ENCODE results near the gene TRIM5.
"Not testable (repeated sequence)": the region's sequence is repeated elsewhere in the genome, so short reads cannot be mapped to it uniquely, and the experiment has no call there.

Gene TRIM5

GRCh38 chr11:5684646-5685362 lies at the start of gene TRIM5:
TRIM5 (minus strand) TSS chr11:5685074; CDS start chr11:5680177, 4,897 bp downstream.
- peak within 1 kb of the TSS; percentile 91 for H3K4me3 Mint-ChIP-seq
- peaks cover 4% of the 10 kb centered on the region for H3K27me3 Mint-ChIP-seq (ENCODE audit: low read depth, poor library complexity)
- H3K4me1 Mint-ChIP-seq, result peaks cover 24% of the 10 kb centered on the region
- H3K9me3 Mint-ChIP-seq, result peaks cover 24% of the 10 kb centered on the region
- peak; percentile 29 for TF ChIP-seq CTCF (IDR thresholded peaks at IDR 0.05)
- H3K36me3 Mint-ChIP-seq (ENCODE audit: low read depth), result peaks cover 35% of the 10 kb centered on the region
- H3K27ac Mint-ChIP-seq, result peak within 1 kb of the TSS; percentile 100
- peak; percentile 73 for DNase-seq

- no peaks in the 10 kb centered on the region for H3K4me1 Mint-ChIP-seq
- no peak overlapping the region for H3K27ac Mint-ChIP-seq
- H3K4me3 Mint-ChIP-seq, result no peak overlapping the region
- no peaks in the 10 kb centered on the region for H3K36me3 Mint-ChIP-seq (ENCODE audit: low read depth)
- no peaks in the 10 kb centered on the region for H3K9me3 Mint-ChIP-seq
- DNase-seq, result no peak
- peaks cover 20% of the 10 kb centered on the region for H3K27me3 Mint-ChIP-seq (ENCODE audit: low read depth, poor library complexity)
- no peak for TF ChIP-seq CTCF (IDR thresholded peaks at IDR 0.05)
Observed at GRCh38 chr11:5727691-5728090, 42.8 kb upstream of the TRIM5 start.

- peaks cover 20% of the 10 kb centered on the region for H3K27me3 Mint-ChIP-seq (ENCODE audit: low read depth, poor library complexity)
- H3K27ac Mint-ChIP-seq, result no peak overlapping the region
- H3K4me3 Mint-ChIP-seq, result no peak overlapping the region
Observed at GRCh38 chr11:5726351-5726750, 41.5 kb upstream of the TRIM5 start.

GRCh38 chr11:5722622-5723021 lies 37.7 kb upstream of the TRIM5 start:
- Mint-ChIP-seq H3K27ac (no peak overlapping the region), H3K4me3 (no peak overlapping the region), H3K4me1 (no peaks in the 10 kb centered on the region), H3K9me3 (peaks cover 6% of the 10 kb centered on the region), H3K27me3 (ENCODE audit: low read depth, poor library complexity) (peaks cover 20% of the 10 kb centered on the region), H3K36me3 (ENCODE audit: low read depth) (no peaks in the 10 kb centered on the region)
- no peak for DNase-seq
- no peak for TF ChIP-seq CTCF (IDR thresholded peaks at IDR 0.05)

More at GRCh38 chr11:5726351-5726750, 41.5 kb upstream of the TRIM5 start:
- no peak for TF ChIP-seq CTCF (IDR thresholded peaks at IDR 0.05)
- no peaks in the 10 kb centered on the region for H3K9me3 Mint-ChIP-seq
- DNase-seq, result no peak
- no peaks in the 10 kb centered on the region for H3K4me1 Mint-ChIP-seq
- H3K36me3 Mint-ChIP-seq (ENCODE audit: low read depth), result no peaks in the 10 kb centered on the region

GRCh38 chr11:5719703-5720495 lies 35.0 kb upstream of the TRIM5 start:
- no peak for DNase-seq
- Mint-ChIP-seq H3K4me3 (no peak overlapping the region), H3K27ac (no peak overlapping the region), H3K27me3 (ENCODE audit: low read depth, poor library complexity) (peaks cover 14% of the 10 kb centered on the region), H3K36me3 (ENCODE audit: low read depth) (no peaks in the 10 kb centered on the region), H3K9me3 (peaks cover 13% of the 10 kb centered on the region), H3K4me1 (no peaks in the 10 kb centered on the region)
- TF ChIP-seq CTCF (IDR thresholded peaks at IDR 0.05), result no peak

GRCh38 chr11:5716518-5716917 lies 31.6 kb upstream of the TRIM5 start:
- not testable (repeated sequence) for H3K27ac Mint-ChIP-seq; DNase-seq; H3K4me1 Mint-ChIP-seq; H3K36me3 Mint-ChIP-seq (ENCODE audit: low read depth); H3K4me3 Mint-ChIP-seq
- H3K9me3 Mint-ChIP-seq, result peaks cover 13% of the 10 kb centered on the region
- peaks cover 11% of the 10 kb centered on the region for H3K27me3 Mint-ChIP-seq (ENCODE audit: low read depth, poor library complexity)

Data from nephron progenitor cell (in vitro differentiated cells).